CD4-positive, CD25-positive, alpha-beta regulatory T cell (primary cell): ENCODE measurements around the gene TFAP2E. TPM values are rescaled to one million over a fixed set of nuclear protein-coding genes. Genes with fewer than 3 reads are reported as not detected.

Source experiments
- ATAC-seq, 2 donors: fragments of 150-1000 bp; cut with Tn5 transposase; one replicate each; pipeline ENCODE4 v1.10.0; 2021; ENCODE audit warnings: low read depth in 2 of 2, moderate number of reproducible peaks in 2 of 2, moderate library complexity in 1 of 2
- DNase-seq, 3 donors: peaks; one replicate each; pipeline versions ENCODE4 v3.0.0 to v3.0.0-alpha.2; 2012 to 2022; ENCODE audit warnings: mixed read lengths in 1 of 3
- H3K27ac ChIP-seq: one replicate; pipeline ENCODE4 v1.7.0; 2013; ENCODE audit warnings: mild to moderate bottlenecking, low read length; ENCODE audit not compliant: insufficient read depth, poor library complexity, severe bottlenecking
- H3K27me3 ChIP-seq: one replicate; pipeline ENCODE4 v1.7.0; 2013; ENCODE audit warnings: low read length; ENCODE audit not compliant: control insufficient read depth, insufficient read depth
- H3K36me3 ChIP-seq: one replicate; pipeline ENCODE4 v1.7.0; 2013; ENCODE audit warnings: mild to moderate bottlenecking, low read length, moderate library complexity; ENCODE audit not compliant: control insufficient read depth, insufficient read depth
- H3K4me1 ChIP-seq: 2 replicates; pipeline ENCODE4 v1.7.0; 2013; ENCODE audit warnings: mild to moderate bottlenecking, low read length; ENCODE audit not compliant: insufficient read depth, control insufficient read depth, poor library complexity, severe bottlenecking
- H3K4me3 ChIP-seq: one replicate; pipeline ENCODE4 v1.7.0; 2013; ENCODE audit warnings: low read depth, mild to moderate bottlenecking, low read length, moderate library complexity
- H3K9me3 ChIP-seq, 2 experiments: 1 replicate in 1 of 2; 2 replicates in 1 of 2; pipeline ENCODE4 v1.7.0; 2013; ENCODE audit warnings: low read length in 2 of 2, mild to moderate bottlenecking in 1 of 2, moderate library complexity in 1 of 2; ENCODE audit not compliant: control insufficient read depth in 2 of 2
- H3K27ac Mint-ChIP-seq, 3 donors: one replicate each; pipeline ENCODE4 v1.8.0; 2020 to 2022; ENCODE audit warnings: mild to moderate bottlenecking in 3 of 3, mixed read lengths in 3 of 3, moderate library complexity in 2 of 3
- H3K27me3 Mint-ChIP-seq: one replicate; pipeline ENCODE4 v1.8.0; 2022; ENCODE audit warnings: mild to moderate bottlenecking, mixed read lengths
- H3K36me3 Mint-ChIP-seq: one replicate; pipeline ENCODE4 v1.8.0; 2020; ENCODE audit warnings: mixed read lengths
- H3K4me1 Mint-ChIP-seq, 4 donors: one replicate each; pipeline ENCODE4 v1.8.0; 2020 to 2022; ENCODE audit warnings: mixed read lengths in 4 of 4, mild to moderate bottlenecking in 1 of 4
- H3K4me3 Mint-ChIP-seq, 4 donors: one replicate each; pipeline ENCODE4 v1.8.0; 2020 to 2022; ENCODE audit warnings: mild to moderate bottlenecking in 4 of 4, mixed read lengths in 4 of 4, moderate library complexity in 3 of 4
- H3K9me3 Mint-ChIP-seq, 7 donors: one replicate each; pipeline ENCODE4 v1.8.0; 2020 to 2022; ENCODE audit warnings: mixed read lengths in 7 of 7, mild to moderate bottlenecking in 3 of 7, moderate library complexity in 2 of 7
- polyA plus RNA-seq, 4 donors: library from polyadenylated mRNA; unstranded; fragments of 300-500 nt; fragmentation: Illumina TruSeq; gene quantifications; one replicate each; pipeline ENCODE4 v1.2.3, GENCODE V29; 2021
- total RNA-seq: library from RNA; stranded (reverse); gene quantifications from one replicate; pipeline ENCODE4 v1.2.3, GENCODE V29; 2022

TFAP2E gene
- total and polyA plus RNA-seq, 5 donors from 2014 or later, result 0.17 to 5.1 (median 0.46) TPM; not detected in 1

GRCh38 chr1:35535243-35535642 lies 37.9 kb upstream of the TFAP2E start:
- no peak overlapping the region for H3K4me3 ChIP-seq
- no peak overlapping the region for H3K27ac ChIP-seq
- no peaks in the 10 kb centered on the region for H3K9me3 ChIP-seq
- peaks cover 23% of the 10 kb centered on the region for H3K36me3 ChIP-seq
- no peaks in the 10 kb centered on the region for H3K27me3 Mint-ChIP-seq
- DNase-seq (no peak), ATAC-seq (no peak)
- no peak overlapping the region for H3K4me3 Mint-ChIP-seq
- peak overlapping the region in 1 of 3 donors; percentile 79 for H3K27ac Mint-ChIP-seq
- peaks cover 12% of the 10 kb centered on the region for H3K36me3 Mint-ChIP-seq
- peaks cover 29% of the 10 kb centered on the region for H3K4me1 ChIP-seq
- peaks cover 36 to 63% (median 47%) of the 10 kb centered on the region in 4 donors for H3K4me1 Mint-ChIP-seq
- peaks cover 0 to 4% (median 3%) of the 10 kb centered on the region in 7 donors for H3K9me3 Mint-ChIP-seq
- H3K27me3 ChIP-seq, result no peaks in the 10 kb centered on the region

DNA sequence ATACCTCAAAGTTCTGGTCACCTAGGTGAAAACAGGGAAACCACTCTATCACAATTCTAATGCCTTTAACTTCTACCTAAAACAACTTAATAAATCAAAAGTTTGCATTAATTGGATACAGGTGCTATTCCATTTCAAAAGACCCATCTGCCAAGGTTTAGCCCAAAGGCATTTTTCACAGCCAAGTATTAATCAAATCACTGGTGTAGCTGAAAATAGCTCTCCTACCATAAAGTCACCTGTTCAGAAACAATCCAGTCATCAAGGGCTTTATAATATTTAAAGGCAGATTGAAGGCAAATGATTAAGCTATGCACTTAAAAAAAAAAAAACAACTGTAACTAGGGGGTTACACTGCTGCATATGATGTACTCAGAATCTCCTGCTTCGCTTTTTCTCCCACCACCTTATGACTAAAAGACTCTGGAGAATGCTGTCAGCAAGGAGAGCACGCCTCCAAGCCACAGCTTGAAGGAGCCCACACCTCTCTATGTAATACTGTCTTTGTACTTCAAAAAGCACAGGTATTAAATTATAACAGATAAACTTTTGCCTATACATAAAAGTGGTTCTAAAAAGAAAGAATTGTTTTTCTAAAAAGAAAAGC lies 36.5 kb upstream of the TFAP2E start:
- Mint-ChIP-seq H3K27ac (peak overlapping the region in 1 of 3 donors; percentile 96), H3K27me3 (no peaks in the 10 kb centered on the region), H3K4me3 (peak overlapping the region in 3 of 4 donors; percentile 5 to 62 (median 15)), H3K4me1 (peaks cover 31 to 73% (median 55%) of the 10 kb centered on the region in 4 donors), H3K36me3 (peaks cover 8% of the 10 kb centered on the region), H3K9me3 (no peaks in the 10 kb centered on the region)
- H3K27me3 ChIP-seq, result no peaks in the 10 kb centered on the region
- ATAC-seq (no peak), DNase-seq (no peak)
- peaks cover 29% of the 10 kb centered on the region for H3K4me1 ChIP-seq
- no peak overlapping the region for H3K4me3 ChIP-seq
- no peaks in the 10 kb centered on the region for H3K9me3 ChIP-seq
- no peak overlapping the region for H3K27ac ChIP-seq
- peaks cover 13% of the 10 kb centered on the region for H3K36me3 ChIP-seq

DNA sequence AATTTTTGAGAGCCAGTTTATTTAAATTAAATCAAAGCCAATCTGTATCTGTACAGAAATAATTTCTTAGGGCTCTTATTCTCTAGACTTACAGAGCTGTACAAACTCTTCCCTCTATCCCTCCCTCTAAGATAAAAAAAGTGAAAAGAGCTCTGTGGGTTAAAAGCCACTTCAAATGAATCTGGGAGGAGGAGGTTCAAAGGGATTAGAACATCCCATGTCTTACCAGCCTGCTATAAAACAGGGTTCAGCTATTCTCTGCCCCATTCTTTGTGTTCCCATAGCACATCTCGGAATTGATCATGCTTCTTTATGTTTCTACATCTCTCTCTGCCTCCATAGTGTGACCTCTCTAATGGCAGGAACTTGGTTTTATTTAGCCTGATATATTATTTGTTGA lies 35.3 kb upstream of the TFAP2E start:
- H3K4me1 Mint-ChIP-seq, result peaks cover 38 to 85% (median 59%) of the 10 kb centered on the region in 4 donors

GRCh38 chr1:35539073-35539823 lies 33.9 kb upstream of the TFAP2E start:
- H3K27ac Mint-ChIP-seq, result peak overlapping the region; percentile 85 to 96 (median 86)
- Histone ChIP-seq H3K4me1 (peaks cover 31% of the 10 kb centered on the region), H3K27ac (peak overlapping the region; percentile 65), H3K4me3 (peak overlapping the region; percentile 52), H3K9me3 (no peaks in the 10 kb centered on the region), H3K27me3 (no peaks in the 10 kb centered on the region), H3K36me3 (peaks cover 6% of the 10 kb centered on the region)
- no peaks in the 10 kb centered on the region for H3K27me3 Mint-ChIP-seq
- ATAC-seq (peak; percentile 88 to 93), DNase-seq (peak in 2 of 3 donors; percentile 67 to 75)
- no peaks in the 10 kb centered on the region for H3K9me3 Mint-ChIP-seq
- peak overlapping the region; percentile 29 to 83 (median 78) for H3K4me3 Mint-ChIP-seq
- peaks cover 44 to 85% (median 61%) of the 10 kb centered on the region in 4 donors for H3K4me1 Mint-ChIP-seq
- peaks cover 9% of the 10 kb centered on the region for H3K36me3 Mint-ChIP-seq

More for the DNA sequence above, 35.3 kb upstream of the TFAP2E start:
- Mint-ChIP-seq H3K27ac (peak overlapping the region; percentile 33 to 96 (median 89)), H3K36me3 (peaks cover 8% of the 10 kb centered on the region), H3K4me3 (peak overlapping the region; percentile 26 to 62 (median 40)), H3K27me3 (no peaks in the 10 kb centered on the region), H3K9me3 (no peaks in the 10 kb centered on the region)
- no peaks in the 10 kb centered on the region for H3K9me3 ChIP-seq
- H3K27ac ChIP-seq, result no peak overlapping the region
- ATAC-seq, result no peak
- peaks cover 33% of the 10 kb centered on the region for H3K4me1 ChIP-seq
- H3K36me3 ChIP-seq, result peaks cover 11% of the 10 kb centered on the region
- no peak for DNase-seq
- no peaks in the 10 kb centered on the region for H3K27me3 ChIP-seq
- H3K4me3 ChIP-seq, result no peak overlapping the region

GRCh38 chr1:35539824-35540261 lies 33.3 kb upstream of the TFAP2E start:
- H3K27ac ChIP-seq, result peak overlapping the region; percentile 65
- Mint-ChIP-seq H3K4me3 (peak overlapping the region; percentile 5 to 83 (median 7)), H3K36me3 (peaks cover 8% of the 10 kb centered on the region), H3K27me3 (no peaks in the 10 kb centered on the region), H3K9me3 (no peaks in the 10 kb centered on the region), H3K27ac (peak overlapping the region; percentile 85 to 96 (median 86)), H3K4me1 (peaks cover 43 to 89% (median 66%) of the 10 kb centered on the region in 4 donors)
- H3K9me3 ChIP-seq, result no peaks in the 10 kb centered on the region
- H3K27me3 ChIP-seq, result no peaks in the 10 kb centered on the region
- ATAC-seq (peak in 1 of 2 donors; percentile 29), DNase-seq (peak in 1 of 3 donors; percentile 45)
- H3K4me3 ChIP-seq, result peak overlapping the region; percentile 52
- H3K4me1 ChIP-seq, result peaks cover 32% of the 10 kb centered on the region
- peaks cover 5% of the 10 kb centered on the region for H3K36me3 ChIP-seq

- H3K9me3 ChIP-seq, result no peaks in the 10 kb centered on the region
- DNase-seq, result peak; percentile 27 to 57 (median 47)
- Mint-ChIP-seq H3K27ac (peak overlapping the region in 1 of 3 donors; percentile 71), H3K4me3 (peak overlapping the region in 1 of 4 donors; percentile 4), H3K9me3 (no peaks in the 10 kb centered on the region), H3K36me3 (peaks cover 30% of the 10 kb centered on the region), H3K4me1 (peaks cover 39 to 80% (median 59%) of the 10 kb centered on the region in 4 donors), H3K27me3 (no peaks in the 10 kb centered on the region)
- no peaks in the 10 kb centered on the region for H3K27me3 ChIP-seq
- H3K4me1 ChIP-seq, result peaks cover 12% of the 10 kb centered on the region
- no peak overlapping the region for H3K27ac ChIP-seq
- peak; percentile 70 to 77 for ATAC-seq
- H3K36me3 ChIP-seq, result peaks cover 19% of the 10 kb centered on the region
- H3K4me3 ChIP-seq, result no peak overlapping the region
Observed at GRCh38 chr1:35544976-35545375, 28.1 kb upstream of the TFAP2E start.

DNA sequence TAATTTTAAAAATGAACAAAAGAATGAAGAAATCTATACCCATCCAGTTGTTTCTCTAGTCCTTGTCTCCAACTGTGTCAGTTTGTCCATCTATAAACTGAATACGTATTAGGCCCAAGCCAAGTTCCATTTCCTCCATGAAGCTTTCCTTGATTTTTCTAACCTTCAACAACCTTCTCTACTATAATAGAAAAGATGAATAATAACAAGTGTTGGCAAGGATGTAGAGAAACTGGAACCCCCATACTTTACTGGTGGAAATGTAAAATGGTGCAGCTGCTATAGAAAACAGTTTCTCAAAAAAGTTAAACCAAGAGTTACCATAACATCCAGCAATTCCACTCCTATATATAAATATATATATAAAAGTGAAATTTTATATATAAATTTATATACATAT lies 26.5 kb upstream of the TFAP2E start:
- H3K27me3 ChIP-seq, result no peaks in the 10 kb centered on the region
- peaks cover 10% of the 10 kb centered on the region for H3K4me1 ChIP-seq
- H3K4me3 Mint-ChIP-seq, result no peak overlapping the region
- H3K4me1 Mint-ChIP-seq, result peaks cover 41 to 73% (median 49%) of the 10 kb centered on the region in 4 donors
- H3K9me3 ChIP-seq, result no peaks in the 10 kb centered on the region
- H3K4me3 ChIP-seq, result no peak overlapping the region
- DNase-seq, result no peak
- peaks cover 28% of the 10 kb centered on the region for H3K36me3 ChIP-seq
- H3K36me3 Mint-ChIP-seq, result peaks cover 28% of the 10 kb centered on the region
- H3K27ac Mint-ChIP-seq, result peak overlapping the region in 1 of 3 donors; percentile 21
- H3K27me3 Mint-ChIP-seq, result no peaks in the 10 kb centered on the region
- no peak overlapping the region for H3K27ac ChIP-seq
- ATAC-seq, result no peak
- no peaks in the 10 kb centered on the region for H3K9me3 Mint-ChIP-seq
